Skeletal muscle cell (primary cell): ENCODE results near the gene LYPD6.

Experiments
- DNase-seq: peaks from one replicate; pipeline ENCODE4 v3.0.0-alpha.2; 2010; ENCODE audit warnings: low read depth
- H3K4me3 ChIP-seq: 2 replicates; pipeline ENCODE4 v1.5.1; 2011; ENCODE audit warnings: low read depth, mild to moderate bottlenecking, control low read depth, low read length, moderate library complexity

Gene LYPD6

GRCh38 chr2:149393614-149394013 lies 63.2 kb downstream of the LYPD6 start:
- no peak for DNase-seq
- no peak overlapping the region for H3K4me3 ChIP-seq

GRCh38 chr2:149394864-149395263 lies 64.5 kb downstream of the LYPD6 start:
- DNase-seq, result no peak
- H3K4me3 ChIP-seq, result no peak overlapping the region

GRCh38 chr2:149399934-149400615 lies 69.7 kb downstream of the LYPD6 start:
- no peak for DNase-seq
- no peak overlapping the region for H3K4me3 ChIP-seq

GRCh38 chr2:149400997-149401396 lies 70.6 kb downstream of the LYPD6 start:
- DNase-seq, result peak; percentile 15
- H3K4me3 ChIP-seq, result no peak overlapping the region

GRCh38 chr2:149409506-149409905 lies 79.1 kb downstream of the LYPD6 start:
- no peak for DNase-seq
- H3K4me3 ChIP-seq, result no peak overlapping the region

- peak; percentile 51 for DNase-seq
- no peak overlapping the region for H3K4me3 ChIP-seq
These were observed 80.5 kb downstream of the LYPD6 start for GRCh38 chr2:149410701-149411484.

- no peak for DNase-seq
- no peak overlapping the region for H3K4me3 ChIP-seq
These were observed 83.1 kb downstream of the LYPD6 start for GRCh38 chr2:149413487-149413886.

- no peak overlapping the region for H3K4me3 ChIP-seq
- DNase-seq, result no peak
These were observed 84.7 kb downstream of the LYPD6 start for GRCh38 chr2:149415086-149415485.

- no peak for DNase-seq
- H3K4me3 ChIP-seq, result no peak overlapping the region
These were observed 87.7 kb downstream of the LYPD6 start for GRCh38 chr2:149418065-149418464.

GRCh38 chr2:149420053-149420963 lies 89.9 kb downstream of the LYPD6 start:
- no peak for DNase-seq
- no peak overlapping the region for H3K4me3 ChIP-seq

GRCh38 chr2:149421791-149422190 lies 91.4 kb downstream of the LYPD6 start:
- H3K4me3 ChIP-seq, result no peak overlapping the region
- no peak for DNase-seq

GRCh38 chr2:149422337-149422990 lies 92.1 kb downstream of the LYPD6 start:
- no peak for DNase-seq
- no peak overlapping the region for H3K4me3 ChIP-seq

- DNase-seq, result no peak
- no peak overlapping the region for H3K4me3 ChIP-seq
These were observed 92.6 kb downstream of the LYPD6 start for GRCh38 chr2:149422991-149423338.

GRCh38 chr2:149423630-149424029 lies 93.2 kb downstream of the LYPD6 start:
- no peak for DNase-seq

GRCh38 chr2:149427387-149427786 lies 97.0 kb downstream of the LYPD6 start:
- H3K4me3 ChIP-seq, result no peak overlapping the region

More at GRCh38 chr2:149423630-149424029, 93.2 kb downstream of the LYPD6 start:
- no peak overlapping the region for H3K4me3 ChIP-seq

GRCh38 chr2:149428783-149429182 lies 98.4 kb downstream of the LYPD6 start:
- H3K4me3 ChIP-seq, result no peak overlapping the region
- DNase-seq, result no peak

More at GRCh38 chr2:149427387-149427786, 97.0 kb downstream of the LYPD6 start:
- DNase-seq, result no peak

GRCh38 chr2:149430743-149431736 lies 100.7 kb downstream of the LYPD6 start:
- H3K4me3 ChIP-seq, result no peak overlapping the region
- DNase-seq, result no peak

GRCh38 chr2:149438330-149438960 lies 108.1 kb downstream of the LYPD6 start:
- no peak for DNase-seq
- no peak overlapping the region for H3K4me3 ChIP-seq
